ENCODE data around the gene NCKAP5.

GRCh38 chr2:133255360-133255759, 312.9 kb downstream of the NCKAP5 start:
- TF ChIP-seq CTCF (IDR thresholded peaks at IDR 0.05) (no peak), POLR2A (IDR thresholded peaks at IDR 0.05) (no peak)
